Measurements from ENCODE around the gene GRPEL1. TPM values are rescaled to one million over a fixed set of nuclear protein-coding genes. Genes with fewer than 3 reads are reported as not detected.

GRPEL1 gene
- total RNA-seq, 1 experiment from 2014 or later = 40.7 TPM

DNA sequence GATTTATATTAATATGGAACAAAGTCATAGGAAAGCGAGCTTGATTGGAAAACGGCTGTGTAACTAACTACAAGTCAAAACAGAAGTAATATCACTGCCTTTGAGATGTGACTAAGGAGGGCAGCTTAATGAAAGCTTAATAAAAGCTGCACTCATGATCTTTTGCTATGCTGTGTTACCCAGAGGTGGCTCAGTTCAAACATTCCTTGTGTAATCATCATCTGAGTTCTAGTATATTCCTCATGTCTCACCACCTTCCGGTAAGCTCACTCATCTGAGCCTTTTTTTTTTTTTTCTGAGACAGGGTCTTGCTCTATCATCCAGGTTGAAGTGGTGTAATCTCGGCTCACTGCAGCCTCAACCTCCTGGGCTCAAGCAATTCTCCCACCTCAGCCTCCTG, 5.0 kb downstream of the GRPEL1 start:
- Histone ChIP-seq H2BK5ac (ENCODE audit: insufficient read length, low read length) (no peak overlapping the region), H2BK20ac (ENCODE audit: low read depth, low read length, poor library complexity, severe bottlenecking) (no peak overlapping the region), H4K20me1 (ENCODE audit: control insufficient read depth, insufficient read depth, insufficient read length) (no peaks in the 10 kb centered on the region), H3K27me3 (ENCODE audit: insufficient read depth, low read length) (no peaks in the 10 kb centered on the region; the same call in 1 of the 2 replicates), H3K4me1 (ENCODE audit: insufficient read depth, low read length) (peaks cover 4% of the 10 kb centered on the region), H2AFZ (ENCODE audit: low read length) (no peak overlapping the region), H3K14ac (ENCODE audit: insufficient read depth, low read length) (no peak overlapping the region), H3K79me1 (ENCODE audit: insufficient read depth, low read depth, low read length, poor library complexity, severe bottlenecking) (peaks cover 13% of the 10 kb centered on the region), H3K4me2 (ENCODE audit: insufficient read depth, insufficient read length, low read length) (no peak overlapping the region), H3K56ac (ENCODE audit: insufficient read length, low read depth, low read length) (no peak overlapping the region), H4K91ac (ENCODE audit: insufficient read length, low read depth, low read length) (no peak overlapping the region), H3K23me2 (ENCODE audit: insufficient read length, low read depth, low read length, poor library complexity, severe bottlenecking) (peaks cover 5% of the 10 kb centered on the region), H3T11ph (ENCODE audit: low read length) (no peak overlapping the region), H2BK120ac (ENCODE audit: low read depth, low read length, poor library complexity, severe bottlenecking) (no peak overlapping the region), H3K23ac (ENCODE audit: insufficient read length, low read depth, low read length) (no peak overlapping the region), H3K79me2 (ENCODE audit: insufficient read depth, low read length) (peaks cover 16% of the 10 kb centered on the region; the same call in 1 of the 2 replicates), H3K18ac (ENCODE audit: insufficient read length, low read depth, low read length) (no peak overlapping the region), H3K27ac (ENCODE audit: insufficient read length, low read depth, low read length) (no peak overlapping the region), H2BK15ac (ENCODE audit: low read depth, low read length) (no peak overlapping the region), H3K9me3 (ENCODE audit: control insufficient read depth, low read depth, low read length) (no peaks in the 10 kb centered on the region), H2BK12ac (ENCODE audit: insufficient read length, low read depth, low read length) (no peak overlapping the region), H2AK5ac (ENCODE audit: insufficient read length, low read length) (no peak overlapping the region), H4K5ac (ENCODE audit: insufficient read length, low read depth, low read length) (no peak overlapping the region), H3K4ac (ENCODE audit: low read depth, low read length) (no peak overlapping the region), H3K9ac (ENCODE audit: extremely low read depth, insufficient read length, low read length) (no peak overlapping the region), H4K8ac (replicated peaks; ENCODE audit: insufficient read length, low read depth, low read length) (no peak overlapping the region)
- Mint-ChIP-seq H3K4me3 (no peak overlapping the region), H3K9me3 (no peaks in the 10 kb centered on the region), H3K27me3 (ENCODE audit: low read depth) (no peaks in the 10 kb centered on the region), H3K36me3 (ENCODE audit: insufficient read depth in 1 of 3, low read depth in 3 of 3) (peaks cover 39 to 69% (median 65%) of the 10 kb centered on the region in 3 experiments), H3K4me1 (peaks cover 7 to 14% of the 10 kb centered on the region in 2 experiments), H3K27ac (no peak overlapping the region)
- DNase-seq = no peak
- WGBS (ENCODE audit: extremely low coverage, insufficient read length, low lambda C conversion rate) = no CpG with 5 or more reads among the region's 4 CpGs
- TF ChIP-seq, protein P1, sequence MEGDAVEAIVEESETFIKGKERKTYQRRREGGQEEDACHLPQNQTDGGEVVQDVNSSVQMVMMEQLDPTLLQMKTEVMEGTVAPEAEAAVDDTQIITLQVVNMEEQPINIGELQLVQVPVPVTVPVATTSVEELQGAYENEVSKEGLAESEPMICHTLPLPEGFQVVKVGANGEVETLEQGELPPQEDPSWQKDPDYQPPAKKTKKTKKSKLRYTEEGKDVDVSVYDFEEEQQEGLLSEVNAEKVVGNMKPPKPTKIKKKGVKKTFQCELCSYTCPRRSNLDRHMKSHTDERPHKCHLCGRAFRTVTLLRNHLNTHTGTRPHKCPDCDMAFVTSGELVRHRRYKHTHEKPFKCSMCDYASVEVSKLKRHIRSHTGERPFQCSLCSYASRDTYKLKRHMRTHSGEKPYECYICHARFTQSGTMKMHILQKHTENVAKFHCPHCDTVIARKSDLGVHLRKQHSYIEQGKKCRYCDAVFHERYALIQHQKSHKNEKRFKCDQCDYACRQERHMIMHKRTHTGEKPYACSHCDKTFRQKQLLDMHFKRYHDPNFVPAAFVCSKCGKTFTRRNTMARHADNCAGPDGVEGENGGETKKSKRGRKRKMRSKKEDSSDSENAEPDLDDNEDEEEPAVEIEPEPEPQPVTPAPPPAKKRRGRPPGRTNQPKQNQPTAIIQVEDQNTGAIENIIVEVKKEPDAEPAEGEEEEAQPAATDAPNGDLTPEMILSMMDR (conservative IDR thresholded peaks at IDR 0.05) = no peak

Measured in H9 (cell line).